Measurements from ENCODE around the gene PRRC2B.
A peak's percentile ranks its signal among the peaks of the same experiment; 100 is the strongest.
"Not testable (repeated sequence)": the region's sequence is repeated elsewhere in the genome, so short reads cannot be mapped to it uniquely, and the experiment has no call there.

The PRRC2B gene

DNA sequence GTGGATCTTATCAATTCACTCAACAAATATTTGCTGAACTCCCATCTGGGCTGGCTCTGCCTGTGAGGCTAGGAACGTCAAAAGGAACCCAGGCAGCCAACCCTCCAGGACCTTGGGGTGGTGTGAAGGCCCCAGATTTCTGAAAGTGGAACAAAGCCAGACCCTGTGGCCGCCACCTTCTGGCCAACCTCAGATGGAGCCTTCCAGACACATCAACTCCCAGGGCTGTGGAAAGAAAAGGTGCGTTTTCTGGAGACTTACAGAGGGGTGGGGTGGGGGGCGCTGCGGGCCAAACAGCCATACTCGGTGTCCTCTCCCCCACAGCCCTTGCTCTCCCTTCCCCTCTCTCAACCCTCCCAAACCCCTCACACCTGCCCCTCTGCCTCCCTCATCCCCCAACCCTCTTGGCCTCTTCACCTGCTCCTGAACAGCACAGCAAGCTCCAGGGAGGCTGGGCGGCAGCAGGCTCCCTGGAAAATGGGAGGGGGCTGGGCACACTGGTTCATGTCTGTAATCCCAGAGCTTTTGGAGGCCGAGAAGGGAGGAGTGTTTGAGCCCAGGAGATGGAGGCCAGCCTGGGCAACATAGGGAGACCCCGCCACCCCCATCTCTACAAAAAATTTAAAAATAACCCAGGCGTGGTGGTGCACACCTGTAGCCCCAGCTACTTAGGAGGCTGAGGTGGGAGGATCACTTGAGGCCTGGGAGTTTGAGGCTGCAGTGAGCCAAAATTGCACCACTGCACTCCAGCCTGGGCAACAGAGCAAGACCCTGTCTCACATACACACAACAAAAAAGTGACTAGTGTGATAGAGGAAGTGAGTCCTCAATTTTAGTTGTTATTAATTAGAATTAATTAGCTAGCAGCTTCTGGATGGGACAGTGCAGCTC lies 45.0 kb upstream of the PRRC2B start:
- no peak overlapping the region for H3K27ac ChIP-seq (ENCODE audit: low read length)
- H4K20me1 ChIP-seq (ENCODE audit: insufficient read depth, low read length), result no peaks in the 10 kb centered on the region
- no peaks in the 10 kb centered on the region for H3K27me3 ChIP-seq (ENCODE audit: low read depth, low read length)
- no peaks in the 10 kb centered on the region for H3K79me2 ChIP-seq (ENCODE audit: low read length)
- H3K36me3 ChIP-seq (replicated peaks; ENCODE audit: low read depth, low read length), result no peaks in the 10 kb centered on the region
- peaks cover 17% of the 10 kb centered on the region for H3K4me1 ChIP-seq (ENCODE audit: low read length)
- H3K9me3 ChIP-seq (ENCODE audit: insufficient read depth, low read length), result no peaks in the 10 kb centered on the region
- peak overlapping the region; percentile 98; the same call in 1 of the 2 replicates for H2AFZ ChIP-seq (ENCODE audit: low read depth, low read length)
- no peak overlapping the region for H3K4me3 ChIP-seq (ENCODE audit: low read length)
- no peak for TF ChIP-seq EZH2phosphoT487 (IDR thresholded peaks at IDR 0.05; ENCODE audit: low read depth)
- TF ChIP-seq CTCF (IDR thresholded peaks at IDR 0.05; ENCODE audit: low read depth, low read length), result peak; percentile 21; the same call in 1 of the 2 replicates
- peak overlapping the region; percentile 94 for H3K4me2 ChIP-seq (ENCODE audit: low read length)
- H3K9ac ChIP-seq (ENCODE audit: low read length), result no peak overlapping the region

DNA sequence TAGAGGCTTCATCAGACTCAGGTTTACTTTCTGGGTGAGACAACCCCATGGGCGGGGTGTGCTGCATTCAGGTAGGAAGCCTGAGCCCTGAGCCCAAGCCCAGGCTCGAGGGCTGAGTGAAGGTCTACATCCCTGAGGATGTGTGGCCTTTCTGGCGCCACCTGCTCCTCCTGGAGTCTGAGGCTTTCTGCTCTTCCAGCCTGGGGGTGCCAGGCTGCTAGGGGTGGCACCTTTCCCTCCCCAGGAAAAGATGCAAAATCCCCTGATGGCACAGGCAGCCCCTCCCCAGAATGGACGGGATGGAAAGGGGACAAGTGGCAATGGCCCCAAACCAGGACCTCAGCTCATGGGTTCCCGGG lies 44.4 kb upstream of the PRRC2B start:
- Histone ChIP-seq H3K27ac (ENCODE audit: low read length) (no peak overlapping the region), H3K9me3 (ENCODE audit: insufficient read depth, low read length) (no peaks in the 10 kb centered on the region), H3K79me2 (ENCODE audit: low read length) (no peaks in the 10 kb centered on the region), H3K27me3 (ENCODE audit: low read depth, low read length) (no peaks in the 10 kb centered on the region), H3K36me3 (replicated peaks; ENCODE audit: low read depth, low read length) (no peaks in the 10 kb centered on the region), H3K9ac (ENCODE audit: low read length) (peak overlapping the region; percentile 36; the same call in 1 of the 2 replicates), H2AFZ (ENCODE audit: low read depth, low read length) (peak overlapping the region; percentile 98), H3K4me2 (ENCODE audit: low read length) (peak overlapping the region; percentile 94), H3K4me1 (ENCODE audit: low read length) (peaks cover 17% of the 10 kb centered on the region), H4K20me1 (ENCODE audit: insufficient read depth, low read length) (no peaks in the 10 kb centered on the region), H3K4me3 (ENCODE audit: low read length) (peak overlapping the region; percentile 75)
- no peak for TF ChIP-seq EZH2phosphoT487 (IDR thresholded peaks at IDR 0.05; ENCODE audit: low read depth)
- no peak for TF ChIP-seq CTCF (IDR thresholded peaks at IDR 0.05; ENCODE audit: low read depth, low read length)

DNA sequence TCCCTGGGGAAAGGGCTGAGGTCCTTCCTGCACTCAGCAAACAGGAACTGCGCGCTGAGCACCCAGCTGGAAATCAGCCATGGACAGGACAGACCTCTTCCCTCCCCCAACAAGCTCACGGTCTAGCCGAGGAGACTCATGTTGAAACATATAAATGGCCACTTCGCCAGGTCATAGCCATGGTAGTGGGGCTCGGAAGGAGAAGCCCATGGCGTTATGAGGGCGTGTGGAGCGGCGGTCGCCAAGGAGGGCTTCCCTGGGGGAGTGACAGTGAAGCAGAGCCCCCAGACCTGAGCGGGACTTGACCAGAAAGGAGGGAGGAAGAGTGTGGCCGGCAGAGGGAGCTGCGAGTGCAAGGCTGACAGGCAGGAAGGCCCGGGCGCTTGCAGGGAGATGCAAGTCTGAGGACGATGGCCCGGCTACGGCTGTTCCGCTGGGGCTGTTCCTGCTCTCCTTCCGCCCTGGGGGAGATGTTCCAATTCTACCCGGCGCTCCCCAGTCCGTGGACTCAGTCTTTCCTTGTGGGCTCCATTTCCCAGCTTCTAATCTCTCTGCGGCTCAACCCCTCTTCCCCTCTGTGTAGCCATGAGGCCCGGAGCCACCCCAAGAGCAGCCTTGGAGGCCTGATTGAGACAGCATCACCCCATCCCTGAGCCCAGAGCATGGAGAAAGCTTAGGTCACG lies 43.9 kb upstream of the PRRC2B start:
- Histone ChIP-seq H4K20me1 (ENCODE audit: insufficient read depth, low read length) (no peaks in the 10 kb centered on the region), H3K36me3 (replicated peaks; ENCODE audit: low read depth, low read length) (no peaks in the 10 kb centered on the region), H3K9ac (ENCODE audit: low read length) (peak overlapping the region; percentile 67), H2AFZ (ENCODE audit: low read depth, low read length) (peak overlapping the region; percentile 98), H3K4me2 (ENCODE audit: low read length) (peak overlapping the region; percentile 94), H3K4me3 (ENCODE audit: low read length) (peak overlapping the region; percentile 75), H3K4me1 (ENCODE audit: low read length) (peaks cover 17% of the 10 kb centered on the region), H3K27me3 (ENCODE audit: low read depth, low read length) (no peaks in the 10 kb centered on the region), H3K27ac (ENCODE audit: low read length) (peak overlapping the region; percentile 6; the same call in 1 of the 2 replicates), H3K9me3 (ENCODE audit: insufficient read depth, low read length) (no peaks in the 10 kb centered on the region), H3K79me2 (ENCODE audit: low read length) (no peaks in the 10 kb centered on the region)
- peak; percentile 82 for TF ChIP-seq CTCF (IDR thresholded peaks at IDR 0.05; ENCODE audit: low read depth, low read length)
- TF ChIP-seq EZH2phosphoT487 (IDR thresholded peaks at IDR 0.05; ENCODE audit: low read depth), result no peak

- H3K4me1 ChIP-seq (ENCODE audit: low read length); H4K20me1 ChIP-seq (ENCODE audit: insufficient read depth, low read length); H2AFZ ChIP-seq (ENCODE audit: low read depth, low read length); H3K36me3 ChIP-seq (replicated peaks; ENCODE audit: low read depth, low read length); H3K79me2 ChIP-seq (ENCODE audit: low read length); H3K9me3 ChIP-seq (ENCODE audit: insufficient read depth, low read length); H3K27ac ChIP-seq (ENCODE audit: low read length); H3K27me3 ChIP-seq (ENCODE audit: low read depth, low read length); H3K9ac ChIP-seq (ENCODE audit: low read length); H3K4me3 ChIP-seq (ENCODE audit: low read length): not testable (repeated sequence)
- H3K4me2 ChIP-seq (ENCODE audit: low read length), result peak overlapping the region; percentile 49
Observed at GRCh38 chr9:131356479-131356878, 37.4 kb upstream of the PRRC2B start.
